WTC11 (cell line): ENCODE data around the gene RASGRP2.

Source experiments
- SP1 ChIP-seq: sonication (generic); formaldehyde crosslinking; conservative IDR thresholded peaks from 2 replicates; pipeline ENCODE4 v1.8.1; 2022; ENCODE audit warnings: missing genetic modification reagents
- ZNF232 ChIP-seq: sonication (generic); formaldehyde crosslinking; IDR thresholded peaks from 2 replicates; pipeline ENCODE4 v1.8.0; 2022; ENCODE audit warnings: mild to moderate bottlenecking, missing genetic modification reagents
- ZNF263 ChIP-seq: sonication (generic); formaldehyde crosslinking; IDR thresholded peaks from 2 replicates; pipeline ENCODE4 v1.8.1; 2022; ENCODE audit warnings: low read depth, mild to moderate bottlenecking, moderate library complexity, missing genetic modification reagents
- TF ChIP-seq, protein P1 (sequence below): fragments of 200-600 bp; IDR thresholded peaks from 2 replicates; pipeline ENCODE4 v1.8.0; 2022; ENCODE audit warnings: antibody characterized with exemption
- TF ChIP-seq, protein P2 (sequence below): sonication (generic); formaldehyde crosslinking; IDR thresholded peaks from 2 replicates; pipeline ENCODE4 v1.8.1; 2023; ENCODE audit warnings: mild to moderate bottlenecking, missing genetic modification reagents, moderate library complexity
- TF ChIP-seq, protein P3 (sequence below): sonication (generic); formaldehyde crosslinking; IDR thresholded peaks from 2 replicates; pipeline ENCODE4 v1.8.0; 2023; ENCODE audit warnings: missing genetic modification reagents

DNA sequence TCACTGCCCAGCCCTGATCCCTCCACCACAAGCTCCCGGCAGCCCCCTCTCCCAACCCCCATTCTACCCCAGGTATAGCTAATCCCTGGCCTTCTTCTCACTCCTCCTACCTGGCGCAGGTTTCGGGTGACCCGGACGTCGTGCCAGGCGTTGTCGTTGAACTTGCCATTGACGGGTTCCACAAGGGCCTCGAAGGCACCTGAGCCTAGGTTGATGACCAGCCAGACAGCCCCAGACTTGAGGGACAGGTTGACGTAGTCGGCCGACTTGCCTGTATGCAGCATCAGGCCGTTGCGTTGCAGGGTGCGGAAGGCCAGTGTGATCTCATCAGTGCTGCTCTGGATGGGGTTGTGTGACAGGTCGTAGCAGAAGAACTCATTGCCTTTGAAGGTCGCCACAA, 58.4 kb downstream of the RASGRP2 start:
- TF ChIP-seq, protein P1, sequence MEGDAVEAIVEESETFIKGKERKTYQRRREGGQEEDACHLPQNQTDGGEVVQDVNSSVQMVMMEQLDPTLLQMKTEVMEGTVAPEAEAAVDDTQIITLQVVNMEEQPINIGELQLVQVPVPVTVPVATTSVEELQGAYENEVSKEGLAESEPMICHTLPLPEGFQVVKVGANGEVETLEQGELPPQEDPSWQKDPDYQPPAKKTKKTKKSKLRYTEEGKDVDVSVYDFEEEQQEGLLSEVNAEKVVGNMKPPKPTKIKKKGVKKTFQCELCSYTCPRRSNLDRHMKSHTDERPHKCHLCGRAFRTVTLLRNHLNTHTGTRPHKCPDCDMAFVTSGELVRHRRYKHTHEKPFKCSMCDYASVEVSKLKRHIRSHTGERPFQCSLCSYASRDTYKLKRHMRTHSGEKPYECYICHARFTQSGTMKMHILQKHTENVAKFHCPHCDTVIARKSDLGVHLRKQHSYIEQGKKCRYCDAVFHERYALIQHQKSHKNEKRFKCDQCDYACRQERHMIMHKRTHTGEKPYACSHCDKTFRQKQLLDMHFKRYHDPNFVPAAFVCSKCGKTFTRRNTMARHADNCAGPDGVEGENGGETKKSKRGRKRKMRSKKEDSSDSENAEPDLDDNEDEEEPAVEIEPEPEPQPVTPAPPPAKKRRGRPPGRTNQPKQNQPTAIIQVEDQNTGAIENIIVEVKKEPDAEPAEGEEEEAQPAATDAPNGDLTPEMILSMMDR, result no peak
- TF ChIP-seq ZNF263 (no peak), SP1 (CRISPR knock-in tag) (no peak), ZNF232 (CRISPR knock-in tag) (no peak)
- TF ChIP-seq, protein P2, sequence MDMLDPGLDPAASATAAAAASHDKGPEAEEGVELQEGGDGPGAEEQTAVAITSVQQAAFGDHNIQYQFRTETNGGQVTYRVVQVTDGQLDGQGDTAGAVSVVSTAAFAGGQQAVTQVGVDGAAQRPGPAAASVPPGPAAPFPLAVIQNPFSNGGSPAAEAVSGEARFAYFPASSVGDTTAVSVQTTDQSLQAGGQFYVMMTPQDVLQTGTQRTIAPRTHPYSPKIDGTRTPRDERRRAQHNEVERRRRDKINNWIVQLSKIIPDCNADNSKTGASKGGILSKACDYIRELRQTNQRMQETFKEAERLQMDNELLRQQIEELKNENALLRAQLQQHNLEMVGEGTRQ (CRISPR knock-in tag), result no peak
- TF ChIP-seq, protein P3, sequence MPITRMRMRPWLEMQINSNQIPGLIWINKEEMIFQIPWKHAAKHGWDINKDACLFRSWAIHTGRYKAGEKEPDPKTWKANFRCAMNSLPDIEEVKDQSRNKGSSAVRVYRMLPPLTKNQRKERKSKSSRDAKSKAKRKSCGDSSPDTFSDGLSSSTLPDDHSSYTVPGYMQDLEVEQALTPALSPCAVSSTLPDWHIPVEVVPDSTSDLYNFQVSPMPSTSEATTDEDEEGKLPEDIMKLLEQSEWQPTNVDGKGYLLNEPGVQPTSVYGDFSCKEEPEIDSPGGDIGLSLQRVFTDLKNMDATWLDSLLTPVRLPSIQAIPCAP (CRISPR knock-in tag), result no peak
